ENCODE measurements around the gene TNFRSF14.

GRCh38 chr1:2590233-2591141, 34.3 kb downstream of the TNFRSF14 start:
- TF ChIP-seq POLR2A (IDR thresholded peaks at IDR 0.05) (no peak), CTCF (IDR thresholded peaks at IDR 0.05) (no peak)

All from lower leg skin (tissue), 3 donors.